NCI-H82 treated with DMSO at 0.1 percent for 48 hours (cell line): ENCODE results near the gene MMS19.
"Not testable (repeated sequence)": the region's sequence is repeated elsewhere in the genome, so short reads cannot be mapped to it uniquely, and the experiment has no call there.

Source experiments
- DNase-seq: peaks from one replicate; lab custom pipeline; 2025; ENCODE audit not compliant: unreplicated experiment; lab: John Stamatoyannopoulos, UW

Gene MMS19

DNA sequence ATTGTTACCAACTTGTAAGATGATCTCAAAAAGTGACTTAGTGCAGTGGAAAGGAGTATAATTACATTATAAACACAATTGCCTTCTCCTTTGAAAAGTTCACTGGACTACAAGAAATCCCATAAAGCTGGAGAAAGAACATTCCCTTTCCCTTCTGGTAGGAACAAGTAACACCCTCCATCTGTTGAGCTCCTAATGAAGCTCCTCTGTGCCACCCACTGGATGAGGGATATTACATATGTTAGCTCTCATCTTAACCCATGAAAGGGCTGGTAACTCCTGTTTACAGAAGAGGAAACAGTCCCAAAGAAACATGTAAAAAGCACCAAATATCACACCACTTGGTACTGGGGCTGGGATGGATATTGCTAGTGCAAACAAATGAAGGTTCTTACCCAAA is 64.2 kb downstream of the MMS19 start:
- no peak for DNase-seq

DNA sequence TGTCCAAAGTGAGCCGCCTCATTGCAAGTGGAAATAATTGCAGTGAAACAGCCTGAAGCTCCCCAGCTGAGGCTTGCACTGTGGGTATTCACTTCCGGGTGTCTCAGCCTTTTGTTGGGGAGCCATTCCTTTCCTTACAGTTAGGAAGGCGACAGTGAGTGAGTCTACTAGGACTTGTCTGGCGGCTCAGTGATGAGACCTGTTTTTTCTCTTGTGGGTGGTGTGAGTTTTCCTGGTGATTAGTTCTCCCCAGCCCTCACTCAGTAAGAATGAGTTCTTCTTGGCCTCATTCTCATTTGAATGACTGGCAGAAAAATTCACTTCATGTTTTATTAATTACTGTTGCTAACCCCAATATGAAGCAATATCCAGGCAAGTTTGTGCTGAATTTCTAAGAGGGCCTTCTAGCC is 69.6 kb downstream of the MMS19 start:
- no peak for DNase-seq

DNA sequence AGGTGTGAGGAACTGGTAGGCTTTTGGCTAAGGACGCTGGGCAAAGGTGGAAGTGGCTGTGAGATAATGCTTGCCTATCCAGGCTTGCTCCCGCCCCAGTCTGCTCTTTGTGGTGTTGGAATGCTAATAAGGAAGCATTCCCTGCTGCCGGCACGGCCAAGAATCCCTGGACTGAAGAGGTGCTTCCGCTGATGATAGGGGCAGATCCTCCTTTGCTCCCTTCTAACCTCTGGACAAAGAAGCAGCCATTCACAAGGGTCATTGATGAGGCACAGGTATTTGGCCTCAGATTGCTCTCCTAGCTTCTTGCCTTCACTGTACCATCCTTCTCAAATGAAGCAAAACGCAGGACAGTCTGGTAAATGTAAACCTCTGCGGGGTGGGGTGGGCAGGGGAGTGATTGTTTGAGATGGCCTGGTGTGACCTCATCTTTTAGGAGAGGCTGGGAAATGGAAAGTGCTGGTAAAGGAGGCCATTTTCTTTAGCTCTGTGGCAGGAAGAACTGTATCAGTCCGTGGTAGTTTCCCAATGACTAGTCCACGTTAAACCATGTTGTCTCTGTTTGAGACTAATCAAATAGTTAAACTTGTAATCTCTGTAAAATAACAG is 70.5 kb downstream of the MMS19 start:
- no peak for DNase-seq

DNA sequence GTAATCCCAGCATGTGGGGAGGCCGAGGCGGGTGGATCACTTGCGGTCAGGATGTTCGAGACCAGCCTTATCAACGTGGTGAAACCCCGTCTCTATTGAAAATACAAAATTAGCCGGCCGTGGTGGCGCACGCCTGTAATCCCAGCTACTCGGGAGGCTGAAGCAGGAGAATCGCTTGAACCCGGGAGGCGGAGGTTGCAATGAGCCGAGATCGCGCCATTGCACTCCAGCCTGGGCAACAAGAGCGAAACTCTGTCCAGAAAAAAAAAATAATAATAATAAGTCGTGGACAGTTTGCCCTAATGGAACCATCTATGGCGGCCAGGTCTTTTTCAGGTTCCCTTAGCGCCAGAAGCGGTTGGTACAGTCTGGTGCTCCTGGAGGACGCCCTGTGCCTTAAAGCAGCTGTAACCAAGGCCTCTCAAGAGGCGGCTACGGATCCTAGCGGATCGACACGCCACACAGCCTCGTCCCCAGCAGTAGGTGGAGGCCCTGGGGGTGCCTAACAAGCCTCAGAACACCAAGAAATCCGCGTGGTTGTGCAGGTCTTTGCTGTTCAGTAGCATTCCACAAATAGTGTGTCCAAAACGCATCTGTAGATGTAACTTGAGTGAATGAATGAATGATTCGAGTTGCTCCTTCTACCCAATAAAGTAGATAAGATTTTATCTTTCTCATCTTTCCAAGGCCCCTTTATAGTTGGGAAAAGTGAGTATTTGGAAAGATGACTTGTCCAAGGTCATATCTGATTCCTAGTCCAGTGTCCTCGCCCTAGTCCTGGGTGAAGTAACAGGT is 71.2 kb downstream of the MMS19 start:
- DNase-seq = no peak

DNA sequence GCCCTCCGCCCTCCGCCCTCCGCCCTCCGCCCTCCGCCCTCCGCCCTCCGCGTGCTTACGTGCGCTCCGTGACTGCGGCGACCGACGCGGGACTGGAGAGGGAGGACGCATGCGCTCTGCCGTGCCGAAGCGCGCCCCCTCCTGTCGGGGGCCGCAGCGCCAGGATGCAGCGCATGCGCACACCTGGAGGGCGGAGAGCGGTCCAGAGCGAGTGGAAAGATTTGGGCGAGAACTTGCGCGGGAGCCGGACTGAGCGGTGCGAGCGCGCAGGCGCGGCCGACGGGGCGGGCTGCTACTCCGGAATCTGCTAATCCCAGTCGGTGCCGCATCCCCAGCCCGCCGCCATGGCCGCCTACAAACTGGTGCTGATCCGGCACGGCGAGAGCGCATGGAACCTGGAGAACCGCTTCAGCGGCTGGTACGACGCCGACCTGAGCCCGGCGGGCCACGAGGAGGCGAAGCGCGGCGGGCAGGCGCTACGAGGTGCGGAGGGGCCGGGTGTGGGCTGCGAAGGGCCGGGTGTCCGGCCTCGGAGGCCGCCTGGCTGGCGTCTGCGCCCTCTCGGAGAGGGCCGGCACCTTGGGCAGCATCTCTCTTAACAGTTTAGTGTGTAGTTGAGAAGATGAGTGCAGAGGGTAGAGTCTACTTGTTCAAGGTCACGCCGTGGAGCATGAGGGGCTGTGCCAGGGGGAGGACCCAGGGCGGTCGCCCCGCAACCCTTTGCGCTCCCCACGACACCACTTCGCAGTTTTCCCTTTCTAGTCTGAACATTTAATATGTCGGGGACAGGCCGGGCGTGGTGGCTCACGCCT is 72.1 kb downstream of the MMS19 start, which contains the start of gene PGAM1:
Gene PGAM1, plus strand, starts transcription at position 228 of the 812 bp plus-strand sequence. Its CDS starts 117 bp downstream, at position 345.
- DNase-seq = peak; percentile 87

DNA sequence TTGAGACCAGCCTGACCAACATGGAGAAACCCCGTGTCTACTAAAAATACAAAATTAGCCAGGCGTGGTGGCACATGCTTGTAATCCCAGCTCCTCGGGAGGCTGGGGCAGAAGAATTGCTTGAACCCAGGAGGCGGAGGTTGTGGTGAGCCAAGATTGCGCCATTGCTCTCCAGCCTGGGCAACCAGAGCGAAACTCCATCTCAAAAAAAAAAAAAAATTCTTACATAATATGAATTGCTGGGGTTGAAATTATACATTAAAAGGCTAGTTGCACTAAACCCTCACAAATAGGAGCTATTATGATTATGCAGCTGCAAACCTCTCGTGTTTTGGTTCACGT is 74.5 kb downstream of the MMS19 start:
- DNase-seq = not testable (repeated sequence)

DNA sequence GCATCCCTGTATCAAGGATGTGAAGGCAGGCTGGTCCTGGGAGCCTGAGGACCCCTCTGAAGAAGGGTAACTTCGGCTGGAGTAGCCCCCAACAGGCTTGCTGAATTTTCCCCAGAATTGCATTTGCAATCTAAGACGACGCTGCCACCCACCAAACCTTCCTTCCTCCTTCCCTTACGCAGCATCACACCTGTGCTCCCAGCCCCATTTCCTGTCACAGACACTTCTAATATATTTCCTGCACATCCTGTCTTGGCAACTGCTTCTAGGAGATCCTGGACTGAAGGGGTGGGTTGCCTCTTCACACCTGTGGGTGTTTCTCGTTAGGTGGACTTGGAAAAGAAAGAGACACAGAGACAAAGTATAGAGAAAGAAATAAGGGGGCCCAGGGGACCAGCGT is 81.7 kb downstream of the MMS19 start:
- no peak for DNase-seq

DNA sequence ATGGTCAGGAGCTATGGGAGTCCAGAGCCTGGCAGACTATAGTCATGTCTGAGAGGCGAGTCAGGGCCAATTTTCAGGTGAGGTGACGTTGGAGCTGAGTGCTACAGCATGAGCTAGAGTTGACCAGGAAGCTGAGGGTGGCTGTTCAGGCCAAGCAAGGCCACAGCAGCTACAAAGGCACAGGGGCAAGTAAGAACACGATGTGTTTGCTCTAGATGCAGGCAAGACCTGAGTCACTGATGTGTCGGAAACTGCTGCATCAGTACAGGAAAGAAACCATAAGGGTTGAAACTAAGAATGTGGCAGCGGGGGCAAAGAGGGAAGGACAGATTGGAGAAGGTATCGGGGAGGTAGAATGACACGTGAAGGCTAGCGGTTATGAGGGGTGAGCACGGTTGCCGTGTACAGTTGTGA is 85.3 kb downstream of the MMS19 start:
- DNase-seq = no peak

DNA sequence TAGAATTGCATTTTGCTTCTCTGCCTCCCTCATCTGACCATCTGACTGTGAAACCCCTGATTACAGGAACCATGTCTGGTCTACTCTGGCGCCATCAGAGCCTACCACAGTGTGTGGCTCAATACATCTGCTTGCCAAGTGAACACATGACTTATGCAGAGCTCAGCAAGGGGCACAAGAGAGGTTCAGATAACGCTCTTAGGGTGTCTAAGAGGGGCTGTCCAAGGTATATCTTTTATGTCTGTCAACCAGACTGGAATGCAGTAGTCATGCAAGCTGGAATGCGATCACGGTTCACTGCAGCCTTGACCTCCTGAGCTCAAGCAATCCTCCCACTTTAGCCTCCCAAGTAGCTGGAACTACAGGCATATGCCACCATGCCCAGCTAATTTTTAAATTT is 86.8 kb downstream of the MMS19 start:
- no peak for DNase-seq

DNA sequence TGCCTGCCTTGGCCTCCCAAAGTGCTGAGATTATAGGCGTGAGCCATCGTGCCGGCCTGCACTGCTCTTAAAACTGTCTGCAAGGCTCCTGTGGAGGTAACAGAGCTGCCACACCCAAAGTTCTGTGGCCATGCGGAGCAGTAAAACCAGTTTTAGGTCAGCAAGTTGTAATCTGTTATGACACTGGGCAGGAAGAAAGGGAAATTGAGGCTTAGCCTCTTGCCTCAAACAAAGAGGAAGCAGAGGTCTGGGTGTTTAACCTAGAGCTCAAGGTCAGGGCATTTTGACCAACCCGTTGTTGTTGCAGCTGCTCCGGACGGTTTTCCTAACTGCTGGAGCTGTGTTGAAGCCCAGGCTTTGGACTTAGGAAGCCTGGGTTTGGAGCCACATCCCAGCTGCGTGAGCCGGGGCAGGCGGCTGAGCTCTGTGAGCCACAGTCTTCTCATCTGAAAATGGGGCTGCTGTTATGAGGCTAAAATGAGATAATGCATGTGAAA is 89.7 kb downstream of the MMS19 start:
- DNase-seq = no peak
